H1 (cell line): Measurements from ENCODE around the gene HK1. TPM values are rescaled to one million over a fixed set of nuclear protein-coding genes. Genes with fewer than 3 reads are reported as not detected.

Source experiments
- CTCF ChIA-PET: fragments of 300-600 bp; sonication (Branson Sonifier 250); formaldehyde crosslinking; loops from one replicate; lab custom pipeline; 2021; ENCODE audit not compliant: partially characterized antibody; lab: Charles Lee
- POLR2A ChIA-PET: fragments of 300-600 bp; sonication (Branson Sonifier 250); formaldehyde crosslinking; loops from one replicate; lab custom pipeline; 2021; ENCODE audit warnings: inconsistent platforms; ENCODE audit not compliant: partially characterized antibody; lab: Charles Lee
- DNase-seq, 2 experiments: peaks; one replicate each; pipeline versions ENCODE4 v3.0.0 to v3.0.0-alpha.2; 2010 to 2022; ENCODE audit warnings: low spot score in 2 of 2, low read depth in 1 of 2, mixed read lengths in 1 of 2
- FAIRE-seq: peaks from 2 replicates; lab custom pipeline; 2011; peaks lifted over from hg19 to GRCh38; lab: Jason Lieb, UNC
- H2AFZ ChIP-seq: 2 replicates; pipeline ENCODE4 v1.8.1; 2012; ENCODE audit warnings: low read length, inconsistent platforms
- H2AK5ac ChIP-seq: 2 replicates; pipeline ENCODE4 v1.6.1; 2013; ENCODE audit warnings: low read depth, low read length
- H2BK120ac ChIP-seq: replicated peaks from 2 replicates; pipeline ENCODE3; 2013; ENCODE audit warnings: low read depth, low read length, inconsistent platforms
- H2BK12ac ChIP-seq: 2 replicates; pipeline ENCODE4 v1.6.1; 2013; ENCODE audit warnings: low read depth, low read length
- H2BK15ac ChIP-seq: 2 replicates; pipeline ENCODE4 v1.6.1; 2013; ENCODE audit warnings: low read length
- H2BK20ac ChIP-seq: 2 replicates; pipeline ENCODE4 v1.6.1; 2013; ENCODE audit warnings: low read length
- H2BK5ac ChIP-seq: 2 replicates; pipeline ENCODE4 v1.6.1; 2013; ENCODE audit warnings: low read depth, low read length
- H3K14ac ChIP-seq: 2 replicates; pipeline ENCODE4 v1.6.1; 2013; ENCODE audit warnings: inconsistent platforms; ENCODE audit not compliant: insufficient read length
- H3K18ac ChIP-seq: 2 replicates; pipeline ENCODE4 v1.6.1; 2013; ENCODE audit warnings: low read length; ENCODE audit errors: extremely low read depth
- H3K23ac ChIP-seq: 2 replicates; pipeline ENCODE4 v1.6.1; 2013; ENCODE audit warnings: inconsistent platforms; ENCODE audit not compliant: insufficient read length
- H3K23me2 ChIP-seq: 2 replicates; pipeline ENCODE4 v1.6.1; 2013; ENCODE audit warnings: low read depth, low read length
- H3K27ac ChIP-seq: 2 replicates; pipeline ENCODE4 v1.6.1; 2011; ENCODE audit warnings: low read depth, low read length, inconsistent platforms
- H3K27me3 ChIP-seq, 4 experiments: replicated peaks in 1 of 4; 1 replicate in 1 of 4; 2 replicates in 3 of 4; pipeline versions ENCODE4 v1.6.1 to v1.8.1; 2011 to 2013; ENCODE audit warnings: low read length in 3 of 4, mild to moderate bottlenecking in 3 of 4, inconsistent platforms in 2 of 4, mixed read lengths in 2 of 4, moderate library complexity in 1 of 4; ENCODE audit not compliant: control insufficient read depth in 3 of 4, insufficient read depth in 3 of 4; ENCODE audit errors: extremely low read depth in 1 of 4
- H3K36me3 ChIP-seq, 4 experiments: 2 replicates each; pipeline versions ENCODE4 v1.6.1 to v1.8.1; 2011 to 2013; ENCODE audit warnings: mild to moderate bottlenecking in 4 of 4, low read length in 3 of 4, moderate library complexity in 2 of 4, control low read depth in 1 of 4, inconsistent platforms in 1 of 4; ENCODE audit not compliant: insufficient read depth in 4 of 4, control insufficient read depth in 2 of 4
- H3K4ac ChIP-seq: replicated peaks from 2 replicates; pipeline ENCODE3; 2013; ENCODE audit warnings: low read length, low read depth, mixed read lengths, inconsistent platforms; ENCODE audit not compliant: insufficient read length
- H3K4me1 ChIP-seq, 4 experiments: replicated peaks in 1 of 4; 1 replicate in 1 of 4; 2 replicates in 3 of 4; pipeline versions ENCODE4 v1.6.1 to v1.8.1; 2011 to 2013; ENCODE audit warnings: low read length in 3 of 4, inconsistent platforms in 2 of 4, mixed read lengths in 1 of 4; ENCODE audit not compliant: insufficient read depth in 4 of 4, control insufficient read depth in 3 of 4
- H3K4me2 ChIP-seq, 2 experiments: 2 replicates each; pipeline versions ENCODE4 v1.6.1 to v1.8.1; 2011 to 2013; ENCODE audit warnings: low read depth in 2 of 2, low read length in 2 of 2, control low read depth in 1 of 2, inconsistent platforms in 1 of 2, mild to moderate bottlenecking in 1 of 2; ENCODE audit not compliant: insufficient read depth in 1 of 2
- H3K4me3 ChIP-seq, 4 experiments: fragments of 200-600, 300-600 bp in 1 of 4; sonication (generic), shearing (Covaris generic), sonication (Bioruptor Twin) in 1 of 4; 2 replicates each; pipeline versions ENCODE4 v1.5.1 to v1.8.1; 2011 to 2016; ENCODE audit warnings: low read length in 4 of 4, low read depth in 3 of 4, control low read depth in 2 of 4, inconsistent platforms in 2 of 4, mild to moderate bottlenecking in 2 of 4, mixed read lengths in 1 of 4, moderate library complexity in 1 of 4; ENCODE audit not compliant: insufficient read depth in 2 of 4; ENCODE audit errors: extremely low read depth in 1 of 4
- H3K56ac ChIP-seq: replicated peaks from 2 replicates; pipeline ENCODE3; 2013; ENCODE audit warnings: low read depth, mild to moderate bottlenecking, mixed read lengths, low read length, inconsistent platforms; ENCODE audit not compliant: insufficient read length
- H3K79me1 ChIP-seq: 2 replicates; pipeline ENCODE4 v1.6.1; 2013; ENCODE audit warnings: low read depth, low read length, control low read depth
- H3K79me2 ChIP-seq, 2 experiments: 2 replicates each; pipeline versions ENCODE4 v1.6.1 to v1.8.1; 2012 to 2013; ENCODE audit warnings: low read length in 2 of 2, mild to moderate bottlenecking in 2 of 2, inconsistent platforms in 1 of 2; ENCODE audit not compliant: insufficient read depth in 2 of 2, control insufficient read depth in 1 of 2
- H3K9ac ChIP-seq, 4 experiments: replicated peaks in 1 of 4; 1 replicate in 1 of 4; 2 replicates in 3 of 4; pipeline versions ENCODE4 v1.6.1 to v1.8.1; 2011 to 2013; ENCODE audit warnings: low read depth in 3 of 4, low read length in 3 of 4, control low read depth in 2 of 4, mild to moderate bottlenecking in 2 of 4, moderate library complexity in 2 of 4, inconsistent platforms in 1 of 4; ENCODE audit errors: extremely low read depth in 1 of 4
- H3K9me3 ChIP-seq, 2 experiments: 2 replicates each; pipeline versions ENCODE4 v1.6.1 to v1.8.1; 2012 to 2013; ENCODE audit warnings: mild to moderate bottlenecking in 2 of 2, moderate library complexity in 2 of 2, control low read depth in 1 of 2, inconsistent platforms in 1 of 2, low read depth in 1 of 2, low read length in 1 of 2, mixed read lengths in 1 of 2; ENCODE audit not compliant: insufficient read depth in 2 of 2
- H4K20me1 ChIP-seq, 2 experiments: replicated peaks in 1 of 2; 2 replicates each; pipeline versions ENCODE3 to v1.8.1; 2011 to 2013; ENCODE audit warnings: inconsistent platforms in 2 of 2, low read length in 2 of 2, mild to moderate bottlenecking in 1 of 2; ENCODE audit not compliant: insufficient read depth in 2 of 2, control insufficient read depth in 1 of 2
- H4K5ac ChIP-seq: 2 replicates; pipeline ENCODE4 v1.6.1; 2013; ENCODE audit warnings: low read length, low read depth, mixed read lengths, inconsistent platforms; ENCODE audit not compliant: insufficient read length
- H4K8ac ChIP-seq: 2 replicates; pipeline ENCODE4 v1.8.0; 2013; ENCODE audit warnings: mild to moderate bottlenecking, moderate library complexity, low read length, inconsistent platforms; ENCODE audit not compliant: insufficient read depth; ENCODE audit errors: extremely low read depth
- H4K91ac ChIP-seq: replicated peaks from 2 replicates; pipeline ENCODE3; 2013; ENCODE audit warnings: low read length, mixed read lengths, inconsistent platforms; ENCODE audit not compliant: insufficient read length
- KDM4A ChIP-seq: IDR thresholded peaks from one replicate; pipeline ENCODE4 v1.7.1; 2012; ENCODE audit warnings: low read depth, mild to moderate bottlenecking, moderate library complexity, low read length, inconsistent platforms; ENCODE audit not compliant: severe bottlenecking
- POLR2A ChIP-seq, 2 experiments: IDR thresholded peaks; 1 replicate in 1 of 2; 2 replicates in 1 of 2; pipeline ENCODE4 v1.6.1; 2011; ENCODE audit warnings: low read depth in 2 of 2, low read length in 2 of 2, mild to moderate bottlenecking in 2 of 2; ENCODE audit errors: control extremely low read depth in 1 of 2
- POU5F1 ChIP-seq: IDR thresholded peaks from 2 replicates; pipeline ENCODE4 v1.6.1; 2011; ENCODE audit warnings: low read depth, mild to moderate bottlenecking, low read length, moderate library complexity
- SRF ChIP-seq: IDR thresholded peaks from 2 replicates; pipeline ENCODE4 v1.6.1; 2011; ENCODE audit warnings: mild to moderate bottlenecking, low read depth, low read length, moderate library complexity
- WGBS, 2 experiments: shearing (Covaris generic) in 1 of 2; methylation state at CpG; one replicate each; pipeline versions ENCODE4 v1.1.6 to v1.1.7; 2013 to 2015; ENCODE audit warnings: low lambda C conversion rate in 2 of 2, mixed read lengths in 2 of 2, inconsistent platforms in 1 of 2, low coverage in 1 of 2, missing lambda C conversion rate in 1 of 2; ENCODE audit not compliant: insufficient replicate concordance in 2 of 2, insufficient coverage in 1 of 2, insufficient read length in 1 of 2; ENCODE audit errors: extremely low coverage in 1 of 2, missing lambda C conversion rate in 1 of 2; 5-methylcytosine and 5-hydroxymethylcytosine counted together
- polyA plus RNA-seq, 7 experiments: library from polyadenylated mRNA; depleted of rRNA in 3 of 7; stranded (reverse) in 5 of 7; unstranded in 2 of 7; fragments of >200 nt in 5 of 7; fragments of 200-250 nt in 2 of 7; gene quantifications; 1 replicate in 5 of 7; 2 replicates in 1 of 7; 4 replicates in 1 of 7; pipeline versions ENCODE4 v1.2.1 to v1.2.3, GENCODE V29; 2011 to 2013; ENCODE audit warnings: missing spikeins in 2 of 7, mixed read lengths in 2 of 7
- total RNA-seq: library from RNA; stranded (reverse); fragmentation: NEBNext Ultra II Directional; extraction: Animal tissue kit (Norgen Biotek cat#: 25700); gene quantifications from 2 replicates; pipeline ENCODE4 v1.2.1, GENCODE V29; 2021
- TF ChIP-seq, protein P1 (sequence below): IDR thresholded peaks from 2 replicates; pipeline ENCODE4 v1.6.1; 2012; ENCODE audit warnings: low read length, inconsistent platforms

HK1 gene
- total and polyA plus RNA-seq, 2 of the 8 experiments (the other 6 are each of a cell fraction or from before 2014, with no cell fraction given): 55.8 to 247 TPM

DNA sequence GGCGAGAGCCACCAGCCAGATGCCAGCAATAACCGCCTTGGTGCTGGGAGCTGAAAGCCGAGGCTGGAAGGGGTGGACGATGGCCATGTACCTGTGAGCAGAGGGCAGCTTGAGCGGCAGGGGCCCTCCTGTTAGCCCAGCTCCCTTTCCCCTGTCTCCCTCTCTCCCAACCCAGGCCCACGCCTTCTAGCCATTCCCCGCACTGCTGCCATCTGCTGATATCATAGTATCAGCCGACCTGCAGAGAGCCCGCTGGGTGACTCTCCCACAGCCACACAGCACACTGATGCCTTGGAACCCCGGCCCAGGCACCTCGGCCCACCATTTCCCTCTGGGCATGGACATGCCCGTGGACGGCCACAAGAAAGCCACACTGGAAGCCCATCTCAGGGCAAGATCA, 136.8 kb downstream of the HK1 start:
- H3K36me3 ChIP-seq: no peaks in the 10 kb centered on the region
- H3K9me3 ChIP-seq: no peaks in the 10 kb centered on the region
- H3K4ac ChIP-seq: no peak overlapping the region
- no peak overlapping the region for H3K18ac ChIP-seq
- H2BK15ac ChIP-seq: no peak overlapping the region
- CTCF ChIA-PET: interaction anchor here (0.6 to 3.5 kb wide), 18 partner anchors 8 to 229 kb away, joined by 3 to 28 read pairs (median 4); no protein-coding TSS in a partner anchor
- H3K27ac ChIP-seq: no peak overlapping the region
- WGBS, 2 experiments: 83% methylated on average over 13 of the region's 13 CpGs; no CpG with 5 or more reads in 1 of the 2 experiments
- H3K4me2 ChIP-seq: no peak overlapping the region
- H2BK20ac ChIP-seq: no peak overlapping the region
- H3K9ac ChIP-seq: no peak overlapping the region
- TF ChIP-seq SRF (0 out of 2 replicates have a peak, but pooled peaks have one; percentile 1), POU5F1 (no peak), KDM4A (no peak), POLR2A (IDR thresholded peaks at IDR 0.05; ENCODE audit: control extremely low read depth in 1 of 2, low read depth in 2 of 2, low read length in 2 of 2) (no peak)
- TF ChIP-seq, protein P1, sequence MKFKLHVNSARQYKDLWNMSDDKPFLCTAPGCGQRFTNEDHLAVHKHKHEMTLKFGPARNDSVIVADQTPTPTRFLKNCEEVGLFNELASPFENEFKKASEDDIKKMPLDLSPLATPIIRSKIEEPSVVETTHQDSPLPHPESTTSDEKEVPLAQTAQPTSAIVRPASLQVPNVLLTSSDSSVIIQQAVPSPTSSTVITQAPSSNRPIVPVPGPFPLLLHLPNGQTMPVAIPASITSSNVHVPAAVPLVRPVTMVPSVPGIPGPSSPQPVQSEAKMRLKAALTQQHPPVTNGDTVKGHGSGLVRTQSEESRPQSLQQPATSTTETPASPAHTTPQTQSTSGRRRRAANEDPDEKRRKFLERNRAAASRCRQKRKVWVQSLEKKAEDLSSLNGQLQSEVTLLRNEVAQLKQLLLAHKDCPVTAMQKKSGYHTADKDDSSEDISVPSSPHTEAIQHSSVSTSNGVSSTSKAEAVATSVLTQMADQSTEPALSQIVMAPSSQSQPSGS: no peak
- no peaks in the 10 kb centered on the region for H3K27me3 ChIP-seq
- no peaks in the 10 kb centered on the region for H3K79me2 ChIP-seq
- H4K91ac ChIP-seq: no peak overlapping the region
- no peak overlapping the region for H3K56ac ChIP-seq
- H2BK5ac ChIP-seq: no peak overlapping the region
- H2BK120ac ChIP-seq: no peak overlapping the region
- no peaks in the 10 kb centered on the region for H3K79me1 ChIP-seq
- H3K23ac ChIP-seq: no peak overlapping the region
- no peaks in the 10 kb centered on the region; a peak in 2 of 7 replicates for H3K4me1 ChIP-seq
- no peak for FAIRE-seq
- no peak overlapping the region for H2AFZ ChIP-seq
- DNase-seq: no peak
- no peaks in the 10 kb centered on the region for H3K23me2 ChIP-seq
- no peaks in the 10 kb centered on the region for H4K20me1 ChIP-seq
- POLR2A ChIA-PET: no interaction called here
- H4K5ac ChIP-seq: no peak overlapping the region
- H3K4me3 ChIP-seq: no peak overlapping the region
- H3K14ac ChIP-seq: no peak overlapping the region
- H2AK5ac ChIP-seq: no peak overlapping the region
- no peak overlapping the region for H2BK12ac ChIP-seq
- H4K8ac ChIP-seq: no peak overlapping the region; the same call in 1 of the 2 replicates
